OCI-LY3 (cell line): ENCODE measurements around the gene YY1.

ENCODE experiments used
- EZH2phosphoT487 ChIP-seq: fragments of 200-600 bp; shearing (Covaris generic); IDR thresholded peaks from 2 replicates; pipeline ENCODE4 v1.6.1; 2018; ENCODE audit warnings: antibody characterized with exemption, mixed run types, low read depth
- TF ChIP-seq, protein P1 (sequence below): fragments of 200-600, 300-600 bp; sonication (generic); IDR thresholded peaks from 2 replicates; pipeline ENCODE4 v1.5.1; 2014; ENCODE audit warnings: antibody characterized with exemption, low read length, low read depth

GRCh38 chr14:100283984-100284881 lies 45.3 kb downstream of the YY1 start:
- TF ChIP-seq, protein P1, sequence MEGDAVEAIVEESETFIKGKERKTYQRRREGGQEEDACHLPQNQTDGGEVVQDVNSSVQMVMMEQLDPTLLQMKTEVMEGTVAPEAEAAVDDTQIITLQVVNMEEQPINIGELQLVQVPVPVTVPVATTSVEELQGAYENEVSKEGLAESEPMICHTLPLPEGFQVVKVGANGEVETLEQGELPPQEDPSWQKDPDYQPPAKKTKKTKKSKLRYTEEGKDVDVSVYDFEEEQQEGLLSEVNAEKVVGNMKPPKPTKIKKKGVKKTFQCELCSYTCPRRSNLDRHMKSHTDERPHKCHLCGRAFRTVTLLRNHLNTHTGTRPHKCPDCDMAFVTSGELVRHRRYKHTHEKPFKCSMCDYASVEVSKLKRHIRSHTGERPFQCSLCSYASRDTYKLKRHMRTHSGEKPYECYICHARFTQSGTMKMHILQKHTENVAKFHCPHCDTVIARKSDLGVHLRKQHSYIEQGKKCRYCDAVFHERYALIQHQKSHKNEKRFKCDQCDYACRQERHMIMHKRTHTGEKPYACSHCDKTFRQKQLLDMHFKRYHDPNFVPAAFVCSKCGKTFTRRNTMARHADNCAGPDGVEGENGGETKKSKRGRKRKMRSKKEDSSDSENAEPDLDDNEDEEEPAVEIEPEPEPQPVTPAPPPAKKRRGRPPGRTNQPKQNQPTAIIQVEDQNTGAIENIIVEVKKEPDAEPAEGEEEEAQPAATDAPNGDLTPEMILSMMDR = no peak
- TF ChIP-seq EZH2phosphoT487 = no peak
